Liver (tissue), 3 donors: Measurements from ENCODE around the gene LSM12.

Experiments
- ATF3 ChIP-seq: IDR thresholded peaks from 2 replicates; pipeline ENCODE4 v1.6.1; 2016; ENCODE audit warnings: antibody characterized with exemption
- CTCF ChIP-seq: fragments of 150-350 bp; IDR thresholded peaks from 2 replicates; pipeline ENCODE4 v1.5.1; 2017; ENCODE audit warnings: improper control_type of control experiment, low read depth, low read length; ENCODE audit not compliant: missing input control
- GABPA ChIP-seq, 2 donors: IDR thresholded peaks in 1 of 2; conservative IDR thresholded peaks in 1 of 2; 2 replicates each; pipeline ENCODE4 v1.6.1; 2016; ENCODE audit warnings: antibody characterized with exemption in 2 of 2, mild to moderate bottlenecking in 1 of 2, moderate library complexity in 1 of 2
- REST ChIP-seq: IDR thresholded peaks from 2 replicates; pipeline ENCODE4 v1.6.1; 2016; ENCODE audit warnings: antibody characterized with exemption, mild to moderate bottlenecking
- TAF1 ChIP-seq: conservative IDR thresholded peaks from 2 replicates; pipeline ENCODE4 v1.6.1; 2016; ENCODE audit warnings: antibody characterized with exemption, mild to moderate bottlenecking
- YY1 ChIP-seq: IDR thresholded peaks from 2 replicates; pipeline ENCODE4 v1.6.1; 2016; ENCODE audit warnings: antibody characterized with exemption, mild to moderate bottlenecking
- donor health status: healthy.
- donor health status: healthy.

- no peak for TF ChIP-seq CTCF
- no peak for TF ChIP-seq TAF1
- no peak for TF ChIP-seq YY1
- no peak for TF ChIP-seq GABPA (IDR thresholded peaks at IDR 0.05 in 1 of 2, conservative IDR thresholded peaks at IDR 0.05 in 1 of 2)
- no peak for TF ChIP-seq REST
- no peak for TF ChIP-seq ATF3
These were observed 10.5 kb upstream of the LSM12 start for GRCh38 chr17:44076716-44077594.
